Right cardiac atrium (tissue), 5 donors: ENCODE measurements around the gene MGAT4D. TPM values are rescaled to one million over a fixed set of nuclear protein-coding genes. Genes with fewer than 3 reads are reported as not detected.
"Not testable (repeated sequence)": the region's sequence is repeated elsewhere in the genome, so short reads cannot be mapped to it uniquely, and the experiment has no call there.

ENCODE experiments used
- ATAC-seq, 2 donors: fragments of 200-7000 bp; cut with Tn5 transposase; one replicate each; pipeline versions ENCODE4 v1.8.0 to v1.9.1; 2020; ENCODE audit warnings: moderate library complexity in 2 of 2, mild to moderate bottlenecking in 1 of 2
- DNase-seq, 3 donors: peaks; one replicate each; pipeline ENCODE4 v3.0.0-alpha.2; 2020
- H3K27ac ChIP-seq: one replicate; pipeline ENCODE4 v1.5.1; 2013; ENCODE audit warnings: mild to moderate bottlenecking, low read length, control low read depth, moderate library complexity
- H3K27me3 ChIP-seq: one replicate; pipeline ENCODE4 v1.6.1; 2013; ENCODE audit not compliant: control insufficient read depth, insufficient read depth
- H3K4me1 ChIP-seq: one replicate; pipeline ENCODE4 v1.6.1; 2013; ENCODE audit warnings: low read length; ENCODE audit not compliant: control insufficient read depth, insufficient read depth
- H3K4me3 ChIP-seq: one replicate; pipeline ENCODE4 v1.5.1; 2013; ENCODE audit warnings: low read length, control low read depth
- H3K9me3 ChIP-seq: one replicate; pipeline ENCODE4 v1.6.1; 2013; ENCODE audit warnings: low read length; ENCODE audit not compliant: control insufficient read depth
- WGBS: extraction: QIAGEN DNeasy Blood & Tissue Kit; methylation state at CpG from one replicate; pipeline ENCODE4 v1.1.7; 2013; 5-methylcytosine and 5-hydroxymethylcytosine counted together
- intact Hi-C, 4 donors: fragments of 100-400 bp; cut with DNase I; formaldehyde crosslinking; loops; one replicate each; pipeline versions ENCODE4 v1.11.0 to v1.14.0; 2022 to 2023
- polyA plus RNA-seq: library from polyadenylated mRNA; stranded (reverse); fragments of 200-250 nt; gene quantifications from one replicate; pipeline ENCODE4 v1.2.3, GENCODE V29; 2013
- total RNA-seq, 4 donors: library from RNA; stranded (reverse); fragmentation: NEBNext Ultra II Directional; extraction: Animal tissue kit (Norgen Biotek cat#: 25700); gene quantifications; one replicate each; pipeline ENCODE4 v1.2.1, GENCODE V29; 2021
- donor health status: healthy with polysubstance abuse.
- donor health status: DM: no; HTN: yes; CAD: no.
- donor health status: DM: no; HTN: no; CAD: no.
- donor health status: DM: no; HTN: yes; CAD: no; lungs with severe emphysema.
- donor health status: DM: yes; HTN: yes; CAD: no.

The MGAT4D gene
- total and polyA plus RNA-seq, 5 donors: not detected

- Histone ChIP-seq H3K4me3 (no peak overlapping the region), H3K27ac (no peak overlapping the region), H3K9me3 (no peaks in the 10 kb centered on the region), H3K27me3 (no peaks in the 10 kb centered on the region), H3K4me1 (no peaks in the 10 kb centered on the region)
- DNase-seq: no peak
- no peak for ATAC-seq
- intact Hi-C loops: no loop called here
Measured at GRCh38 chr4:140439644-140440142, 58.4 kb downstream of the MGAT4D start.

DNA sequence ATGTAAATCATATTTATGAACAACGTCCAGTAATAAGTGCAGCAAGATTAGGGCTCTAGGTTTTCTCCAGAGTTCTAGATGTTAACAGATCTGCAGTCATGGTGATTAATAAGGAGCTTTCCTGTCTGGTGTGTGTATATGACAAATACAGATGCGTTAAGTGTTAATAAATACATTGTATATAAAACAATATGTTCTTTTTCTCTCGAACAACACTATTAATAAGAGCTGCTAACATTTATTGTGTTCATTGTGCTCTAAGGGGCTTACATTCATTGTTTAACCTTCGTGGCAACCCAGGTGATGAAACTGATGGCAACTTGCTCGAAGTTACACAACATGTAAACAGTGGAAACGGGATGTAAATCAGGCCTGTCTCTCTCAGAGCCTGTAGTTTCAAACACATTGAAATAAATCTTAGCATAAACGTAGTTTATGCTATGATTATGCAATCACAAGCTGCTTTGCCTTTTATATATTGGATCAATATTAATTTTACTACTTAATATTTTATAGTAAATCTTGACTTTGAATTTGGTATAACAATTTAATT is 70.1 kb downstream of the MGAT4D start:
- H3K27me3 ChIP-seq: no peaks in the 10 kb centered on the region
- WGBS: 62% methylated on average over 7 of the region's 7 CpGs
- H3K4me1 ChIP-seq: no peaks in the 10 kb centered on the region
- peak overlapping the region; percentile 46 for H3K4me3 ChIP-seq
- intact Hi-C loops: no loop called here
- no peaks in the 10 kb centered on the region for H3K9me3 ChIP-seq
- DNase-seq (no peak), ATAC-seq (no peak)
- H3K27ac ChIP-seq: no peak overlapping the region

- Histone ChIP-seq H3K9me3 (no peaks in the 10 kb centered on the region), H3K27me3 (no peaks in the 10 kb centered on the region), H3K4me3 (peak within 1 kb of the TSS; percentile 46), H3K4me1 (no peaks in the 10 kb centered on the region), H3K27ac (peak within 1 kb of the TSS; percentile 84)
- WGBS: 1% methylated on average over 73 of the region's 73 CpGs
- intact Hi-C loops: no loop called here
- peak; percentile 96 for ATAC-seq
- peak; percentile 76 to 91 (median 89) for DNase-seq
Measured at GRCh38 chr4:140427106-140427918, 70.8 kb downstream of the MGAT4D start, which contains the start of gene CLGN. Gene CLGN, minus strand, starts transcription at chr4:140427648. Its CDS starts 14,570 bp downstream, at chr4:140413078.

DNA sequence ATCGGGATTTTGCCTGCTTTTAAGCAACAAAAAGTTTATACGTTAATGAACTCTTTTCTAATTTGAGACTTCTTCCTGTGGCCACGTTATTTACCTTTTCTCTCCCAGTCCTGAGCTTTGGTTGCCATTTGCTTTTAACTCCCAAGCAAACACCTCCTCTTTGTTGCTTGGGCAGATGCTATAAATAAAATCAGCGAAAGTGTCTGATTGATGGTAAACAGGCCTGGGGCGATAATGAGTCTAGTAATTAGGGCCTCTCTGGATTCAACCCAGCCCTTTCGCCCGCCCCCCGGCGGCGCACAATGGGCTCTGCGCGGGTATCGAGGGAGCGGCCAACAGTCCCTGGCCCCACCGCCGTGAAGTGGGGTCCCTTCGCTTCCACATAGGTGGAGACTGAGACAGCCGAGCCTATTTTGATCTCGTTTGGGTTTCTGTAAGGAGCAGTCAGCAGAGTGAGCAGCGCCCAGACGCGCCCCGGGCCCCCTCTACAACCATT is 71.4 kb downstream of the MGAT4D start:
- H3K27ac ChIP-seq: peak overlapping the region; percentile 84
- H3K4me3 ChIP-seq: peak overlapping the region; percentile 46
- H3K27me3 ChIP-seq: no peaks in the 10 kb centered on the region
- H3K4me1 ChIP-seq: no peaks in the 10 kb centered on the region
- H3K9me3 ChIP-seq: no peaks in the 10 kb centered on the region
- DNase-seq (peak; percentile 24 to 72 (median 64)), ATAC-seq (peak; percentile 77 to 81)
- intact Hi-C loops: no loop called here
- 6% methylated on average over 23 of the region's 23 CpGs for WGBS

GRCh38 chr4:140423106-140423505 is 75.0 kb downstream of the MGAT4D start:
- Histone ChIP-seq H3K4me3 (no peak overlapping the region), H3K27ac (no peak overlapping the region), H3K9me3 (no peaks in the 10 kb centered on the region), H3K4me1 (no peaks in the 10 kb centered on the region), H3K27me3 (no peaks in the 10 kb centered on the region)
- no peak for ATAC-seq
- intact Hi-C loops: no loop called here
- DNase-seq: no peak

- DNase-seq, H3K9me3 ChIP-seq, H3K27ac ChIP-seq, intact Hi-C loops, H3K27me3 ChIP-seq, ATAC-seq, H3K4me1 ChIP-seq, H3K4me3 ChIP-seq: not testable (repeated sequence)
- 88% methylated on average over 32 of the region's 32 CpGs for WGBS
Measured at GRCh38 chr4:140413130-140413969, 84.7 kb downstream of the MGAT4D start.

DNA sequence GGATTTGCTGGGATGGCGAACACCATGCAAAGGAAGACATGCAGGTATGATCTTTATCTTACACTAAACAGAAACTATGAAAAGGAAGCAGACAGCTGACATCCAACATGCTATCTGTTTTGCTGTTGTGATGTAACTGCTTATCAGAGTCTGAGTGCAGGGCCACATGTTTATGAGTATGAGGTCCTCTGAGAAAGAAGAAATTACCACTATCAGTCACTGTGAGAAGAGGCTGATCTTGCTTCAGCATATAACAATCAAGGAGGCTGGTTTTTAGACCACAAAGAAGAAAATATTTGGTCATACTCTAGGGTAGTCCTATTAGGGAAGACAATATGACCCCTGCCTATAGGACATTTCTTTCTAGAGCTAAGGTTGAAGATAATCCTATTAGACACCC is 89.1 kb downstream of the MGAT4D start:
- DNase-seq (no peak), ATAC-seq (no peak)
- Histone ChIP-seq H3K27me3 (no peaks in the 10 kb centered on the region), H3K4me3 (no peak overlapping the region), H3K27ac (no peak overlapping the region), H3K9me3 (no peaks in the 10 kb centered on the region), H3K4me1 (no peaks in the 10 kb centered on the region)
- intact Hi-C loops: no loop called here
- WGBS: 88% methylated on average over 1 of the region's 1 CpG

DNA sequence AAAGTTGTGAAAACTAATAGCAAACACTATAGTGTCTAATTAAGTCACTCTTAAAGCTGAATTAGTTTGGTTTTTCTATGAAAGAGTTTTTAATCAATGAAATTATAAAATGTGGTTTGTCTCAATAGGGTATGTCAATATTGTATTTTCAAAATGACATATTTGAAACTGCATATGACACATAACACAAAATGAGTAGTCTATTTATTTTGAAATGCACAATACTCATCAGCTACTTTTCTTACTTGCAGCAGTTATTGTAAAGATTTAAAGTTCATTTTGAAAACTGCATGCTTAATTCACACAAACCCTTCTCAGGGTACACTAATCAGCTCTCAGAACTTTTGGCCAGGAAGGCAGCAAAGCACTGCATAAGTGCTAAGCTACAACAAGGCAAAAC is 91.8 kb downstream of the MGAT4D start:
- Histone ChIP-seq H3K4me1 (no peaks in the 10 kb centered on the region), H3K27ac (no peak overlapping the region), H3K9me3 (no peaks in the 10 kb centered on the region), H3K4me3 (no peak overlapping the region), H3K27me3 (no peaks in the 10 kb centered on the region)
- ATAC-seq (no peak), DNase-seq (no peak)
- intact Hi-C loops: no loop called here

- Histone ChIP-seq H3K4me1 (no peaks in the 10 kb centered on the region), H3K27ac (no peak overlapping the region), H3K9me3 (no peaks in the 10 kb centered on the region), H3K27me3 (no peaks in the 10 kb centered on the region), H3K4me3 (no peak overlapping the region)
- DNase-seq (no peak), ATAC-seq (no peak)
- intact Hi-C loops: no loop called here
- WGBS: 59% methylated on average over 2 of the region's 2 CpGs
Measured at GRCh38 chr4:140400111-140400510, 98.0 kb downstream of the MGAT4D start.

DNA sequence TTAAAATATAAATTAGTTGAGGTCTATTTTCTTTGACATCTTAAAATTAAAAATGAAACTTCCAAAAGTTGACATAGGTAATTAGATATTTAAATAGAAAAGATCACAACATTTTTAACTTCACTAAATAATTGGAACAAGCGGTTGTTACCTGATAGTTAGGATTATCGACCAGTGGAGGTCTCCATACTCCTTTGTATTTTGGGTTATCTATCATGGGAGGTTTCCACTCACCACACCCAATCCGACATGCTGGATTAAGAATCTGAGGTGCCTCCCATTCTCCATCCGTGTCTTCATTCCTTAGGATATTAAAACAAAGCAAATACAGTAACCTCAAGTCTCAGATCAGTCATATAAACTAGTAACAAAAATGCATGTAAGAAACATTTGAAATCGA is 102.4 kb downstream of the MGAT4D start:
- ATAC-seq: no peak
- DNase-seq: no peak
- intact Hi-C loops: no loop called here
- WGBS: 69% methylated on average over 5 of the region's 5 CpGs
- Histone ChIP-seq H3K4me3 (no peak overlapping the region), H3K27me3 (no peaks in the 10 kb centered on the region), H3K4me1 (no peaks in the 10 kb centered on the region), H3K9me3 (no peaks in the 10 kb centered on the region), H3K27ac (no peak overlapping the region)
